T-helper 2 cell treated with Interferon-gamma antibody and Interleukin-4, amounts not matched to agents 100 ng/mL and 5 ng/mL, for 36 hours (primary cell): ENCODE results near the gene FATE1. TPM values are rescaled to one million over a fixed set of nuclear protein-coding genes. Genes with fewer than 3 reads are reported as not detected.

Experiments used
- intact Hi-C: fragments of 100-400 bp; cut with micrococcal nuclease; formaldehyde crosslinking; loops from one replicate; pipeline ENCODE4 v1.15.1; 2023
- total RNA-seq: library from RNA; stranded (reverse); gene quantifications from 2 replicates; pipeline ENCODE4 v1.2.3, GENCODE V29; 2022

The FATE1 gene
- total RNA-seq, 1 donor from 2014 or later = not detected

GRCh38 chrX:151742311-151742710 is 26.5 kb downstream of the FATE1 start:
- intact Hi-C loops = no loop called here

GRCh38 chrX:151743651-151744470 is 28.0 kb downstream of the FATE1 start:
- intact Hi-C loops = no loop called here

GRCh38 chrX:151745651-151746050 is 29.8 kb downstream of the FATE1 start:
- intact Hi-C loops = no loop called here

- intact Hi-C loops = no loop called here
These were observed 30.7 kb downstream of the FATE1 start for GRCh38 chrX:151746502-151746901.

GRCh38 chrX:151750511-151750910 is 34.7 kb downstream of the FATE1 start:
- intact Hi-C loops = no loop called here

GRCh38 chrX:151752847-151753246 is 37.0 kb downstream of the FATE1 start:
- intact Hi-C loops = loop anchor here (2.0 kb wide), 1 partner anchor 880 kb away; no protein-coding TSS in a partner anchor

GRCh38 chrX:151753313-151754046 is 37.6 kb downstream of the FATE1 start:
- intact Hi-C loops = loop anchor here (2.0 kb wide), 1 partner anchor 879 kb away; no protein-coding TSS in a partner anchor

DNA sequence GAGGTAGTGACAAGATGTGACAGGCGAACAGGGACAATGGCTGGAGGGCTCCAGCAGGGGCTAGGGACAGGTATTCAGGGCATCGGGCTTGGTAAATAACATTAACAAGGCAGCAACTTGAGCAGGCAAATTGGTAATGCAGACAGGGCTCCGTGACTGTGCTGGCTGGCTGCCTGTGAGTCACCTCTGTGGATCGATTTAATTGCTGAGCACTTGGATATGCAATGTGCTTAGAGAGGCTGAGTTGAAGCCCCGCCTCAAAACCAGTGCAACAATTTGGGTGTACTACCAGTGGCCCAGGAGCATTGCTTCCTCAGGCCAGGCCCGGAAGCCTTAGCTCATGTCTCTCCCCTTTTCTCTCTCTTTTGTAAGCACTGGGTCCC is 38.2 kb downstream of the FATE1 start:
- intact Hi-C loops = no loop called here

DNA sequence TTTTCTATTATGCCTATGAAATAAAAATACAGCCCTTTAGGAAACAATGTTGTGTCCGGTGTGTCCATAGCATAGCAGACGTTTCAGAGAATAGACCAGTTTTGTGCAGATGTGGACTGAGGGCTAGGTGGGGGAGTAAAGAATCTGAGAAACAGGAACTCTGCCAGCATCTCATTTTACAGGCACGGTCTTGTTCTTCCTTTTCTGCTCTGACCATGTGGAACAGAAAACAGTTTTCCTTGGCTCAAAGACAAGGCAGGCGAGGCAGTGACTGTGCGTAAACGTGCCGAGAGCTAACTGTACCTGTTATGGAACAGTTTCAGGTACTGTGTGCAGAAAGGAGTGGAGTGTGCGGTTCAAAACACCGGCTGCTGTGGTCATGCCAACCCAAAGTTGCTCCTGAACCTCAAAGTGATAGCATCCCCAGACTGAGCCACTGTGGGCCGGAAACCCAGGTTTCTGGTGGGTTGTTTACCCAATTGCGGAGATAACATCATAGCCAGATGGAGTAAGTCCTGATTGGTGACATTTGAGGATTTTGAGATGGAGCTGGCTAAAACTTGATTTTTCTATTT is 38.9 kb downstream of the FATE1 start:
- intact Hi-C loops = no loop called here

DNA sequence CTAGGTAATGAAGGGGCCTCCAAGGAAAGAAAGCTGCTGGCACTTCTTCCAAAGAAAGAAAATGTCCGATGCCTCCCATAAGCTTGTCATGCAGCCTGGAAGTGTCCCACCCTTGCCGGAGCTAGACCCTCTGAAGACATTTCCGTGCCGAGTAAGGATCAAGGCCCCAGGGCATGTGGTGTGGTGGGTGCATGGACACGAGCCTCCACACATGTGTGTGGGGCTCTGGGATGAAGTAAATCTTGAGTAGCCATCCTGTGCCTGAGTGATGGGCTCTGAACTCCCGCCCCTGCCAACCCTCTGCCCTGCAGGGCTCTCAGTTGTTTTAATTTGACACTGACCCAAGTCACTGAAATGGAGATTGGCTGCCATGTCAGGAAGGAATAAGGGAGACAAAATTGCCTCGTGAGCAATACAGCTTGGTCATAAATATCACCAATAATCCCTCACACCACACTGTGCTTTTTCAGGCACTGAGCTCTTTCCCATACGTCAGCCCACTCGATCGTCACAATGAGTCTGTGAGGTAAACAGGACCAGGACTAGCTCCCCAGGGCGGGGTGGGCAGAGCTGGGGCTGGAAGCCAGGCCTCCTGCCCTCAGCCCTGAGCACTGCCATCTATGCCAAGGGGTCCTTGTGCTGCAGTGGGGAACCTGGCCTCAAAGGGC is 43.3 kb downstream of the FATE1 start:
- intact Hi-C loops = no loop called here

DNA sequence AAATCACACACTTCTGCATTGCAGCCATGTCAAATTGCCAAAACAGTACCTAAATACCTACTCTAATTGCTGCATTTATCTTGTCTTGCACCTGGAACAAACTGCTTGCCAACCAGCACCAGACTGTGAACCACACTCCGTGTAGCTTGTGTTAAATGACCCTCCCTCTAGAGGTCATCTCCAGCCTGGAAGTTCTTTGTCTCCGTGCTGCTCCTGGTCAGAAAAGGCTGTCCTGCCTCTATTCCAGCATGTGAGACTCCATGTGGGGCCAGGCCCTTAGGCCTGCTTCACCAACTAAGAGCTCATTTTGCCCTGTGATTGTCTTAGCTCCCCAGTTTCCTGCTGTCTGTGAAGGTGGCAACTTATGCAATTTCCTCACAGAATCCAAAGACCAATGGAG is 47.0 kb downstream of the FATE1 start:
- intact Hi-C loops = no loop called here

DNA sequence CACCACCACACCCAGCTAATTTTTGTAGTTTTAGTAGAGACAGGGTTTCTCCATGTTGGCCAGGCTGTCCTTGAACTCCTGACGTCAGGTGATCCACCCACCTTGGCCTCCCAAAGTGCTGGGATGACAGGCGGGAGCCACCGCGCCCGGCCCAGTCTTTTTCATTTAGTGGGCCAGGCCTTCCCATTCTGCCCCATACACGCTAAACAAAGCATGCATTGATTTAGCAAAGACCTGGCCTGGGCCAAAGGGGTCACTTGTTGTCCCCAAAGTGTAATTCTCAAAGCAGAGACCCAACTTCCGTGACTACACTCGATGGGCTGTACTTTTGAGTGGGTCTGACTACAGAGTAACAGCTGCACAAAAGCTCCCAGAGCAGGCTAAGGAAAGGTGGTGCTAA is 47.9 kb downstream of the FATE1 start:
- intact Hi-C loops = no loop called here

- intact Hi-C loops = no loop called here
These were observed 49.2 kb downstream of the FATE1 start for GRCh38 chrX:151765026-151765425.

GRCh38 chrX:151771726-151772125 is 55.9 kb downstream of the FATE1 start:
- intact Hi-C loops = no loop called here

Other genes starting within 250 kb of the FATE1 start
- not detected in 2 replicates for gene PASD1, start 152.4 kb upstream of the FATE1 start, total RNA-seq
- not detected in 2 replicates for gene PRRG3, start 20.6 kb upstream of the FATE1 start, total RNA-seq
- gene CNGA2, start 18.7 kb downstream of the FATE1 start, total RNA-seq = not detected in 2 replicates
- not detected in 2 replicates for gene MAGEA4, start 196.9 kb downstream of the FATE1 start, total RNA-seq